ENCODE results near the gene KIF3B.

The KIF3B gene

DNA sequence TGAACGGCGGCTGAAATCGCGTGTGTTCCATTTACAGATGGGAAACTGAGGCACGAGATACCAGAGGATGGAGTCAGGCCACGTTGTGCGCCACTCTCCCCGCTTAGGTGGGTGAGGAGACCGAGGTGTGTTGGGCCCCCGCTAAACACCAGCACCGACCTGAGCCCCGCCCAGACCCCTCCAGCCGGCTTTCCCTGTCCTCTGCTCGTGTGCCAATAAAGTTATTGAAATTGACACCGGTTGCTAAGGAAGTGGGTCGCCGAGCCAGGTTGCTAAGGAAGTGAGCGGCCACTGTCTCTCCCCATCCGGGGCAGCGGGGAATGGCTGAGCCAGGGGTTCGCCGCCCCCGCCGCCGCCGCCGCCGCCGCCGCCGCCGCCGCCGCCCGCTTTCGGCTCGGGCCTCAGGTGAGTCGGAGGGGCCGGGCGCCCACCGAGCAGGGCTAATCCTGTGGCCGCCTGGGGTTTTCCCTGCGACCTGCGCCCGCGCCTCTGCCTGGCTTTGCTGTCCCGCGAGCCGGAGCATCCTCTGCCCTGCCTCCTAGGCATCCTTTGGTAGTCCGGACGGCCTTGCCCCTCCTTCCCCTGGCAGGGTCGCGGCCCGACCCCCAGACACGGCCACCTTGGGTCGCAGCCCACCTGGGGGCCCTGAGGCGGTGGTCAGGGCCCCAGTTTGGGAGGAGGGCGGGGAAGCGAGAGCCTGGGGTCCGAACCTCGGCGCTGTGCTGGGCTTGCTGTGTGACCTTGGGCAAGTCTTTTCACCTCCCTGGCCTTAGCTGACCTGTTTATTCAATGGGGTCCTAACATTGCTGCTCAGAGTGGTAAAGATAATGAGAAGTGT is at the start of gene KIF3B:
TSS of gene KIF3B (plus strand) at position 291 of the 838 bp plus-strand sequence. CDS start 32,127 bp downstream, outside the sequence.
- no peaks in the 10 kb centered on the region for H3K9me3 ChIP-seq (ENCODE audit: control insufficient read depth, low read length)
- no peaks in the 10 kb centered on the region for H3K27me3 ChIP-seq (ENCODE audit: control insufficient read depth, insufficient read depth, low read length)
- peak within 1 kb of the TSS; percentile 82 for H3K4me3 ChIP-seq (ENCODE audit: low read length)
- peak within 1 kb of the TSS; percentile 85 for H3K9ac ChIP-seq (ENCODE audit: low read length)
- peaks cover 19% of the 10 kb centered on the region for H3K4me1 ChIP-seq (ENCODE audit: control insufficient read depth, insufficient read depth, low read length)
- H3K36me3 ChIP-seq (ENCODE audit: control insufficient read depth, insufficient read depth, low read length), result no peaks in the 10 kb centered on the region

DNA sequence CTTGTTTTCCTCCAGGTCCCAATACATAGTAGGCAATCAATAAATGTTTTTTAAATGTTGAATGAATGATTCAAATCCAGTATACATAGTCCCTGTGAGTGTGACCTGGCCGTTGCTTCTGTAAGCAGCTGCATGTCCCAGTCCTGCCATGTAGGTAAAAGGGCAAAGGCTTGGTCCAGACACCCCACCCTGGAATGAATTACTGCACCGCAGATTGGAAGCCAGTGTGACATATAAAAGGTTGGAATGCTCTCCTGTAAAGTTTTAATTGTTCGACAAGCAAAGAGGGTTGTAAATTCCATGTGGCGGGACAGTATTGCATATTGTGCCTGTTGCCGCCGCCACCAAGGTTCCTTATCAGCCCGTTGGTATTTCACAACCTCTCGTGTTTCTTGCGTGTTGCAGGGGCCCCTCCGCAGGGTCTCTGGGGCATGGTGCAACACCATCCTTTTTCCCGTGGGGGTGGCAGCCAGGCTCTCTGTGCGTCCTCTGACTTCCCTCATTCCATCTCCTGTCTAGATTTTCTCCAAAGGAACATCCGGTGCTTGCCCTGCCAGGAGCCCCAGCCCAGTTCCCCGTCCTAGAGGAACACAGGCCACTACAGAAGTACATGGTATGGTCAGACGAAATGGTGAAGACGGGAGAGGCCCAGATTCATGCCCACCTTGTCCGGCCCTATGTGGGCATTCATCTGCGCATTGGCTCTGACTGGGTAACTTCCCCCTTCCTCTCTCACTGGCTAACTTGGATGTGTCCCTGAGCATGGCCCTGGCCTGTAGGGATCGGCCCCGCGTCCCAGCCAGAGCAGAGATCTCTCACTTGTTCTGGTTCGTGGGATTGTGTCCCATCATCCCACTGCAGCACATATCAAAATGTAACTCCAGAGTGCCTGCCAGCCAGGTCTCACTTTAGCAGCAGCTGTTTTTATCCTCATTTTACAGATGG is 49.4 kb upstream of the KIF3B start:
- H3K27me3 ChIP-seq (ENCODE audit: control insufficient read depth, insufficient read depth, low read length), result no peaks in the 10 kb centered on the region
- no peaks in the 10 kb centered on the region for H3K9me3 ChIP-seq (ENCODE audit: control insufficient read depth, low read length)
- H3K4me1 ChIP-seq (ENCODE audit: control insufficient read depth, insufficient read depth, low read length), result peaks cover 56% of the 10 kb centered on the region
- peaks cover 7% of the 10 kb centered on the region for H3K36me3 ChIP-seq (ENCODE audit: control insufficient read depth, insufficient read depth, low read length)
- no peak overlapping the region for H3K4me3 ChIP-seq (ENCODE audit: low read length)
- peak overlapping the region; percentile 20 for H3K9ac ChIP-seq (ENCODE audit: low read length)

DNA sequence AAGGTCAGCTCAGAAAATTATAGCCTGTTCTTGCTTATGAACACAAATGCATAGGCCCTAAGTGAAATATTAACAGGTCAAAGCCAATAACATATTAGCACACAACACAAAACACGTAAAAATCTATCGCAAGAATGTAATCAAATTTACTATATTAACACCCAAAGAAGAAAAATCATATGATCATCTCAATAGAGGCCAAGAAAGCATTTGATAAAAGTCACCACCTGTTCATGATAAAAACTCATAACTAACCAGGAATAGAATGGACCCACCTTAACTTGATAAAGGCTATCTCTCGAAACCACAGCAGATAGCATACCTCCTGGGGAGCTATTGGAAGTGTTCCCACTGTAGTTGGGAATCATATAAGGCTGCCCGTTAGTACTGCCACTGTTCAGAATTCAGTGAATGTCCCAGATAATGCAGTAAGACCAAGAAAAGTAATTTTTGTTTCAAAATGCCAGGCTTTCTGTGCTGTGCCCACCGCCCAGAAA is 48.2 kb upstream of the KIF3B start:
- H3K9ac ChIP-seq (ENCODE audit: low read length), result no peak overlapping the region
- H3K36me3 ChIP-seq (ENCODE audit: control insufficient read depth, insufficient read depth, low read length), result peaks cover 11% of the 10 kb centered on the region
- no peaks in the 10 kb centered on the region for H3K27me3 ChIP-seq (ENCODE audit: control insufficient read depth, insufficient read depth, low read length)
- H3K9me3 ChIP-seq (ENCODE audit: control insufficient read depth, low read length), result no peaks in the 10 kb centered on the region
- peaks cover 61% of the 10 kb centered on the region for H3K4me1 ChIP-seq (ENCODE audit: control insufficient read depth, insufficient read depth, low read length)
- no peak overlapping the region for H3K4me3 ChIP-seq (ENCODE audit: low read length)

DNA sequence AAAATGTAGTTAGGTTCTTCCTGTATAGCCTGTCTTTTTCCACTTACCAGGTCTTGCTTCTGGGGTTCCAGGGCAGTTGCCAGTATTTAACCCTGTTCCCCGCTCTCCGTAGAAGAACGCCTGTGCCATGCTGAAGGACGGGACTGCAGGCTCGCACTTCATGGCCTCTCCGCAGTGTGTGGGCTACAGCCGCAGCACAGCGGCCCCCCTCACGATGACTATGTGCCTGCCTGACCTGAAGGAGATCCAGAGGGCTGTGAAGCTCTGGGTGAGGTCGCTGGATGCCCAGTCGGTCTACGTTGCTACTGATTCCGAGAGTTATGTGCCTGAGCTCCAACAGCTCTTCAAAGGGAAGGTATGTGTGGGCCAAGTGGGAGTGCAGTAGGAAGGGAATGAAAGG is 46.7 kb upstream of the KIF3B start:
- no peak overlapping the region for H3K4me3 ChIP-seq (ENCODE audit: low read length)
- peaks cover 14% of the 10 kb centered on the region for H3K36me3 ChIP-seq (ENCODE audit: control insufficient read depth, insufficient read depth, low read length)
- no peaks in the 10 kb centered on the region for H3K27me3 ChIP-seq (ENCODE audit: control insufficient read depth, insufficient read depth, low read length)
- no peaks in the 10 kb centered on the region for H3K9me3 ChIP-seq (ENCODE audit: control insufficient read depth, low read length)
- H3K9ac ChIP-seq (ENCODE audit: low read length), result no peak overlapping the region
- peaks cover 57% of the 10 kb centered on the region for H3K4me1 ChIP-seq (ENCODE audit: control insufficient read depth, insufficient read depth, low read length)

DNA sequence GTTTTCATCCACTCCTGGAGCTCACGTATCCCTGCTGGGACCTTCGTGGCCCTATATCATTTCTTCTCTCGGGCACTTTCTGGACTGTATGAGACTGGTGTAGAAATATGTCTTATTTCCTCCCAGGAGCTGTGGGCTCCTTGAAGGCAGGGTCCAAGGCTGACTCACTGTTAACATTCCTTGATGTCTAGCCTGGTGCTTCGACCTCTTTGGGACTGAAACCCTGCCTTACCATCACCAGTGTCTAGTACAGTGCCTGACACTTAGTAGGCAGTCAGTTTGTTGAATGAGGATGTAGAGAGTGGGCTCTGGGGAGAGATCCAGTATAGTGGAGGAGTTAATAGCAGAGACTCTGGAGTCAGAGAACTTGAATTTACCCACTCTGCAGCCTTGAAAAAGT is 46.2 kb upstream of the KIF3B start:
- H3K9ac ChIP-seq (ENCODE audit: low read length), result no peak overlapping the region
- H3K36me3 ChIP-seq (ENCODE audit: control insufficient read depth, insufficient read depth, low read length), result peaks cover 14% of the 10 kb centered on the region
- H3K27me3 ChIP-seq (ENCODE audit: control insufficient read depth, insufficient read depth, low read length), result no peaks in the 10 kb centered on the region
- peaks cover 60% of the 10 kb centered on the region for H3K4me1 ChIP-seq (ENCODE audit: control insufficient read depth, insufficient read depth, low read length)
- H3K4me3 ChIP-seq (ENCODE audit: low read length), result no peak overlapping the region
- H3K9me3 ChIP-seq (ENCODE audit: control insufficient read depth, low read length), result no peaks in the 10 kb centered on the region

DNA sequence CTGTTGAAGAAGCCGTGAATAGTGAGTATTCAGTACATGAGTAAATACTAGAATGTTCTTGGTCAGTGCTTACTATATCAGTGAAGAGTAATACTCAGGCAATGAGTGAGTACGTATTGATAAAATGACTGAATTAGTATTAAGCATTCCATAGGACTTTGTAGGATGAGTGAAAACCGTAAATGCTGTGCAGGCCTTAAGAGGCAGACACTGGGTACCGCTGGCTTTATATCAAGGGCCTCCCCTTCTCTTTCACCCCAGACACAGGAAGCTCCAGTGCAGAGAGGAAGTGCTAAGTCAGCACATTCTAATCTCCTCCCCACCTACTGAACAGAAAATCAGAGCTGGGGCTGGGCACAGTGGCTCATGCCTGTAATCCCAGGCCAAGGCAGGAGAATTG is 45.6 kb upstream of the KIF3B start:
- Histone ChIP-seq H3K9me3 (ENCODE audit: control insufficient read depth, low read length) (no peaks in the 10 kb centered on the region), H3K4me3 (ENCODE audit: low read length) (no peak overlapping the region), H3K9ac (ENCODE audit: low read length) (no peak overlapping the region), H3K27me3 (ENCODE audit: control insufficient read depth, insufficient read depth, low read length) (no peaks in the 10 kb centered on the region), H3K36me3 (ENCODE audit: control insufficient read depth, insufficient read depth, low read length) (peaks cover 14% of the 10 kb centered on the region), H3K4me1 (ENCODE audit: control insufficient read depth, insufficient read depth, low read length) (peaks cover 65% of the 10 kb centered on the region)

DNA sequence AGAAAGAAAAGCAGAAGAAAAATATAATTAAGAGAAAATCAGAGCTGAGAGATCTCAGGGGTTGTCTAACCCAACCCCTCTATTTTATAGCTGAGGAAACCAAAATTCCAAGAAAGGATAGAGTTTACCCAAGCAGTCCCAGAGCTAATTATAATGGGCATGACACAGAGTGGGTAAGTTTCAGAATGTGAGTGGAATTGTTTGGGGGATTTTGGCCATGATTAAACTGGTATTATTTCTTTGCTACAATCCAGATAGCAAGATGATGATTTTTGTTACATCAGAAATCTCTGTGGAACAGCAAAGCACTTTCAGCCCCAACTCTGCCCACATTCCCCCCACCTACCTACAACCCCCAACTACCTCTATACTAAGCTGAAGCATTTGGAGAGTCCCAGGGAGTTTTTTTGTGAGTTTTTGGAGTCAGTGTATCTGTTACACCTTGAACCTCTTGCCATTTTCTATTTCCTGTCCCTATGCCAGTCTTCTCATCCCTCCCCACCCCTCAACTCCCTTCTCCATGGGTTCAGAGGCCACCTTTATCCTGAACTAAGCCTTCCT is 45.0 kb upstream of the KIF3B start:
- no peaks in the 10 kb centered on the region for H3K27me3 ChIP-seq (ENCODE audit: control insufficient read depth, insufficient read depth, low read length)
- H3K9me3 ChIP-seq (ENCODE audit: control insufficient read depth, low read length), result no peaks in the 10 kb centered on the region
- peaks cover 14% of the 10 kb centered on the region for H3K36me3 ChIP-seq (ENCODE audit: control insufficient read depth, insufficient read depth, low read length)
- no peak overlapping the region for H3K4me3 ChIP-seq (ENCODE audit: low read length)
- H3K4me1 ChIP-seq (ENCODE audit: control insufficient read depth, insufficient read depth, low read length), result peaks cover 61% of the 10 kb centered on the region
- no peak overlapping the region for H3K9ac ChIP-seq (ENCODE audit: low read length)

DNA sequence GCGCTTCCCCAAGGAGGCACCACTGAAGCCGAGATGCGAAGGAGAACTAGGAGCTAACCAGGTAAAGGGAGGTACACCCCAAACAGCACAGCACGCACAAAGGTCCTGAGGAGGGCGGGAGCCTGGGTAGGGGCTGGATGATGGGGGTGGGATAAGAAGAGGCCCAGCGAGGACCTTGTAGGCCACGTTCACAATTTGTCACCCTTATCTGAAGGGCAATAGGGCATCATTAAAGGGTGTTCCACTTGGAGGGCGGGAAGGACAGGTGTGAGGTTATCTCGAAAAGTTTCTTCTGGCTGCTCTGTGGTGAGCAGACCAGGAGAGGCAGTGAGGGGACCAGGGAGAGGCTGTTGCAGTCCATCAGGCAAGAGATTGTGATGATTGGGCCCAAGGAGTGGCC is 44.2 kb upstream of the KIF3B start:
- Histone ChIP-seq H3K27me3 (ENCODE audit: control insufficient read depth, insufficient read depth, low read length) (no peaks in the 10 kb centered on the region), H3K9me3 (ENCODE audit: control insufficient read depth, low read length) (no peaks in the 10 kb centered on the region), H3K36me3 (ENCODE audit: control insufficient read depth, insufficient read depth, low read length) (peaks cover 14% of the 10 kb centered on the region), H3K9ac (ENCODE audit: low read length) (no peak overlapping the region), H3K4me3 (ENCODE audit: low read length) (no peak overlapping the region), H3K4me1 (ENCODE audit: control insufficient read depth, insufficient read depth, low read length) (peaks cover 53% of the 10 kb centered on the region)

DNA sequence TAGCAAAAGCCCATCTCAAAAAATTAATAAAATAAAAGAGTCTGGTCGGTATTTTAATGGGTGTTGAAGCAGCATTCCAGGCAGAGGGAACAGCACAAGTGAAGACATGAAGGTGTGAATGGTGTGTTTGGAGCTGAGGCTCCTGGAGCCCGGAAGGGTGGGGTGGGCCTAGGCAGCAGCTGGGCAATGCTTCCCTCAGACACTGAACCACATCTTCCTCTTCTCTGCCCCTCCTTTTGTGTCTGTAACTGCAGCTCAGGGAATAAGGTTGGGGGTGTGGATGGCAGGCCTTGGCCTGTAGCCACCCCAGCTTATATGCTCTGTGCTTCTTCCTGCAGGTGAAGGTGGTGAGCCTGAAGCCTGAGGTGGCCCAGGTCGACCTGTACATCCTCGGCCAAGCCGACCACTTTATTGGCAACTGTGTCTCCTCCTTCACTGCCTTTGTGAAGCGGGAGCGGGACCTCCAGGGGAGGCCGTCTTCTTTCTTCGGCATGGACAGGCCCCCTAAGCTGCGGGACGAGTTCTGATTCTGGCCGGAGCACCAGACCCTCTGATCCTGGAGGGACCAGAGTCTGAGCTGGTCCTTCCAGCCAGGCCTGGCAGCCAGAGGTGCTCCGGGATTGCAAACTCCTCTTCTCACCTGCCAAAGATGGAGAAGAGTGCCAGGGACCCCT is 43.2 kb upstream of the KIF3B start:
- Histone ChIP-seq H3K27me3 (ENCODE audit: control insufficient read depth, insufficient read depth, low read length) (no peaks in the 10 kb centered on the region), H3K4me3 (ENCODE audit: low read length) (no peak overlapping the region), H3K36me3 (ENCODE audit: control insufficient read depth, insufficient read depth, low read length) (peaks cover 14% of the 10 kb centered on the region), H3K9ac (ENCODE audit: low read length) (no peak overlapping the region), H3K4me1 (ENCODE audit: control insufficient read depth, insufficient read depth, low read length) (peaks cover 43% of the 10 kb centered on the region), H3K9me3 (ENCODE audit: control insufficient read depth, low read length) (no peaks in the 10 kb centered on the region)

DNA sequence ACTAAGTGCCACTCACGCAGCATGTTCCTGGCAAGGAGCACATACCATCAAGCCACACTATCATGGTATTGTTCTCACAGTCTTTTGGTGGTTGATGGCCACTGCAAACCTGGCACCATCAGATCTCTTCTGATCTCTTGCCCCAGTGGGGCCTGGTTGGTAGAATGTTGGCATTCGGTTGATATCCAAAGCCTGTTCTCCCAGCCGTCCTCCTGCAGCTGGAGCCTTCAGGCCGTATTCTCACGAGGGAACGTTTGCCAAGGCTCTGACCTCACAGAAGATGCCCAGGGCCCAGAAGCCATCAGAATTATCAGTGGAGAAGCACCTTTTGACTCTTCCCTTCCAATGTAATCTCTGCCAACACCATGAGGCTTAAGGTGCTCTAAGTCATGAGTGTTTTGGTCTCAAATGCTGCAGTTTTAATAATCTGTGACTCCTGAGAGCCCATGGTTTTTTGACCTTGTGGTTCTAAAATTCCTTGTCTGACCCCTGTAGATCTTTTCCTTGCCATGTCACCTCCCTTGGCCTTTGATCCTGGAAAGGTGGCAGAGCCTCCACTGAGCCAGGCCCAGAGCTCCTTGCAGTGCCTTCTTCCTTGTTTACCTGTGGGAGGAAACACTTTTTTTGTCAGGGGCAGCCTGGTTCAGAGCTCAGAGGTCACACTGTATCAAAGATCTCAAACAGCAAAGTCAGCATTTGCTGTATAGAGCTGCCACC is 42.0 kb upstream of the KIF3B start:
- H3K36me3 ChIP-seq (ENCODE audit: control insufficient read depth, insufficient read depth, low read length), result peaks cover 14% of the 10 kb centered on the region
- no peak overlapping the region for H3K4me3 ChIP-seq (ENCODE audit: low read length)
- H3K27me3 ChIP-seq (ENCODE audit: control insufficient read depth, insufficient read depth, low read length), result no peaks in the 10 kb centered on the region
- H3K4me1 ChIP-seq (ENCODE audit: control insufficient read depth, insufficient read depth, low read length), result peaks cover 37% of the 10 kb centered on the region
- H3K9me3 ChIP-seq (ENCODE audit: control insufficient read depth, low read length), result no peaks in the 10 kb centered on the region
- H3K9ac ChIP-seq (ENCODE audit: low read length), result no peak overlapping the region

DNA sequence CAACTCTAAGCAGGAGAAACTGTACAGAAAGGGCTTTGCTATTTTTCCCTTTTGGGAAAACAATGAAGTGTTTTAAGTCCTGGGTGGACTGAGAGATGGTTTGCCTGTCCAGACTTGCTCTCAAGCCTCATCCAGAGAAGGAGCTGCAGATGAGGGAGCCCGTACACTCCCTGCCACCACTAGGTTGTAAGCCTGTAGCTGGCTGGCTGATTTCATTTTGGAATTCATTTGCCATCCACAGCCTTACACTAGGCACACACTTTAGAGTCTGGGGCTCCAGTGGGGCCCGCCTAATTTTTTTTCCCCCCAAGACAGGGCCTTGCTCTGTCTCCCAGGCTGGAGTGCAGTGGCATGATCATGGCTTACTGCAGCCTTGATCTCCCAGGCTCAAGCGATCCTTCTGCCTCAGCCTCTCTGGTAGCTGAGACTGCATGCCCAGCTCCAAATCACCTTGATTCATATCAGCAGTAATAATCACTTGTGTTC is 41.4 kb upstream of the KIF3B start:
- Histone ChIP-seq H3K9me3 (ENCODE audit: control insufficient read depth, low read length) (no peaks in the 10 kb centered on the region), H3K36me3 (ENCODE audit: control insufficient read depth, insufficient read depth, low read length) (peaks cover 14% of the 10 kb centered on the region), H3K4me1 (ENCODE audit: control insufficient read depth, insufficient read depth, low read length) (peaks cover 37% of the 10 kb centered on the region), H3K4me3 (ENCODE audit: low read length) (no peak overlapping the region), H3K9ac (ENCODE audit: low read length) (no peak overlapping the region), H3K27me3 (ENCODE audit: control insufficient read depth, insufficient read depth, low read length) (no peaks in the 10 kb centered on the region)

All from mucosa of stomach (tissue), 1 donor.